WERI-Rb-1 (cell line): Measurements from ENCODE around the gene ING3.
"Not testable (repeated sequence)": the region's sequence is repeated elsewhere in the genome, so short reads cannot be mapped to it uniquely, and the experiment has no call there.

ENCODE experiments used
- DNase-seq: peaks from one replicate; pipeline ENCODE4 v3.0.0-alpha.2; 2020
- H3K27ac ChIP-seq: fragments of 250-450 bp; sonication (Bioruptor Pico); 2 replicates; pipeline ENCODE4 v1.5.1; 2020; ENCODE audit warnings: mild to moderate bottlenecking, moderate library complexity
- H3K27me3 ChIP-seq: fragments of 250-450 bp; sonication (Bioruptor Pico); 2 replicates; pipeline ENCODE4 v1.5.1; 2021; ENCODE audit warnings: mild to moderate bottlenecking, low read depth, moderate library complexity; ENCODE audit not compliant: insufficient read depth, severe bottlenecking
- H3K36me3 ChIP-seq: fragments of 250-450 bp; sonication (Bioruptor Pico); 2 replicates; pipeline ENCODE4 v1.5.1; 2020; ENCODE audit warnings: mild to moderate bottlenecking, moderate library complexity
- H3K4me3 ChIP-seq: 2 replicates; pipeline ENCODE4 v1.5.1; 2011; ENCODE audit warnings: low read depth, mild to moderate bottlenecking, control low read depth, low read length
- H3K9me3 ChIP-seq: fragments of 250-450 bp; sonication (Bioruptor Pico); 2 replicates; pipeline ENCODE4 v1.5.1; 2021; ENCODE audit warnings: mild to moderate bottlenecking, moderate library complexity; ENCODE audit not compliant: severe bottlenecking
- CTCF ChIP-seq: IDR thresholded peaks from 2 replicates; pipeline ENCODE4 v1.5.1; 2011; ENCODE audit warnings: low read depth, mild to moderate bottlenecking, control low read depth, inconsistent platforms, low read length

The ING3 gene

GRCh38 chr7:121002048-121002756 lies 51.6 kb downstream of the ING3 start:
- Histone ChIP-seq H3K9me3 (no peaks in the 10 kb centered on the region), H3K4me3 (no peak overlapping the region), H3K27ac (no peak overlapping the region), H3K27me3 (no peaks in the 10 kb centered on the region), H3K36me3 (no peaks in the 10 kb centered on the region)
- no peak for TF ChIP-seq CTCF
- DNase-seq = no peak

DNA sequence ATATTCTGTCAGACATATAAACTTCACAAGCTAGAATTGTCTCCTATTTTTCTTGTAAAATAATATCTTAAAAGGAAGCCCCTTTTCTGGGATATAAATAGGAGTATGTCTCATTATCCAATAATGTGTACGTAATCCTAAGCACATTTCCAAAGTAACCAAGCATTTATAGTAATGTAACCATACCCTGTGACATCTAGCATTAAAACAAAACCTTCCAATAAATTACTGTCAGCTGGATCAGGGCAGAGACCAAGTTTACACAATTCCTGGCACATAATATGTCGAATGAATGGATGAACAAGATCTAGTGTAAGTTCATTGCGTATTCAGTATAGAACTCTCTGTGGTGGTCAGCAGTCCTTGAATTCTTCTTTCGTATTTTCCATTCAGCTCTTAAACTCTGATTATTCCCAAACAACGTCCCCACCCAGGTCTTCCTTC lies 52.2 kb downstream of the ING3 start:
- no peak for DNase-seq
- no peak for TF ChIP-seq CTCF
- Histone ChIP-seq H3K36me3 (no peaks in the 10 kb centered on the region), H3K9me3 (no peaks in the 10 kb centered on the region), H3K27ac (no peak overlapping the region), H3K4me3 (no peak overlapping the region), H3K27me3 (no peaks in the 10 kb centered on the region)

DNA sequence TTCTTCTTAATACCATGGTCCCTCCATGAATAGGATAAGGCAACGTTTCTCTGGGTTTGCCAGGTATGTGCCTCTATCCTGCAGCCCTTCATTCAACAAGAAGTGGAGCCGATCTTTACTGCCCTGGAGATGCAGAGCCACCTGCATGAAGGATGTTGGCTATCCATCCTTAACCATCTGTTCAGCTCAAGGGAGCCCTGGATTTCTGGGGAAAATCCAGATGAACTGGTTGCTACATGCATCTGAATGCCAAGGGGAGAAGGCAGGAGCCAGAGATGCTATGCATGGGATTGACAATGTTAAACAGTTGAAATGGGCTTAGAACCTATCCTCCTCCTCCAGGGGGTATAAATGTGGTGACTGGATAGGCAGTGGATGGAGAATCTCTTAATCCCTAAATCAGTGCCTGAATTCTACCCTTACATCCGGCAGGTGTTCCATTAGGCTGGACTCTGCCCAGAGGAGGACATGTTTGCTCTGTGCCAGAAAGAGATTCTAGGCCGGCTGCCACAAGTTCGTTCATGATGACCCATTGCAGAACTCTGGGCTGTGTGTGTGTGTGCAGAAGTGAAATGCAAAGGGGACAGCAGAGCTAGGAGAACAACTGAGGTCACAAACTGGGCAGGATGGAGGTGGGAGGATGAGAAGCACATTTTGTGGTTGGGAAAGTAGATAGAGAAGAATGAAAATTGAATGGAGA lies 53.6 kb downstream of the ING3 start:
- no peak for TF ChIP-seq CTCF
- Histone ChIP-seq H3K36me3 (no peaks in the 10 kb centered on the region), H3K4me3 (no peak overlapping the region), H3K9me3 (no peaks in the 10 kb centered on the region), H3K27me3 (no peaks in the 10 kb centered on the region), H3K27ac (no peak overlapping the region)
- DNase-seq = no peak

- not testable (repeated sequence) for H3K9me3 ChIP-seq
Measured at GRCh38 chr7:121005058-121005457, 54.5 kb downstream of the ING3 start.

GRCh38 chr7:121005996-121006584 lies 55.5 kb downstream of the ING3 start:
- no peak for TF ChIP-seq CTCF
- no peaks in the 10 kb centered on the region for H3K27me3 ChIP-seq
- no peak overlapping the region for H3K4me3 ChIP-seq
- no peak for DNase-seq
- H3K9me3 ChIP-seq = no peaks in the 10 kb centered on the region
- H3K27ac ChIP-seq = no peak overlapping the region
- no peaks in the 10 kb centered on the region for H3K36me3 ChIP-seq

More at GRCh38 chr7:121005058-121005457, 54.5 kb downstream of the ING3 start:
- H3K27ac ChIP-seq, H3K4me3 ChIP-seq, H3K27me3 ChIP-seq, DNase-seq, H3K36me3 ChIP-seq: not testable (repeated sequence)

DNA sequence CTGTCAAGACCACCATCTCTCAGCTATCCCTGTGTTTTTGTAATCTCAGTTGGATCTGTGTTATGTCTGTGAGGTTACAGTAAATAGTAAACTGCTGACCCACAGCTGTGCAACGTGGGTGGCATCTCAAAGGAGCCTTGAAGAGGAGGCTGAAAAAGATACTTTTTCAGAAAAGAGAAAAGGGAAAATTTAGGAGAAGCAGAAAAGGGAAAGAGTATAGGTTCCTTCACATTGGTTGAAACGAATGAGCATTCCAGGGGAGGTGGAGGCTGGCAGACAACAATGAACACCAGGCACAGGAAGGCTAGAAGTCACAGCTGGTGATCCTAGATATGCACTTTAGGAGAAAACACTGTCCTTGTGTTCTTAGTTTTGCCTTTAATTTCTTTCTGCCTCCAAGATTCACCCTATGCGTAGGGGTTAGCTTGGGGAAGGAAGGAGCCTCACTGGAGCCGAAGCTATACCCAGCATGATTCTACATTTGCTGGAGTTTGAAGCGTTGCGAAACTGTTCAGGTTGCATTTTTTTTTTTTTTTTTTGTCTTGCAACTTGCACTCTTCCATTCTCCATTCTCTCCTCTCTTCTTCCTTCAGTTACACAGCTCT lies 56.2 kb downstream of the ING3 start:
- Histone ChIP-seq H3K9me3 (no peaks in the 10 kb centered on the region), H3K4me3 (no peak overlapping the region), H3K36me3 (no peaks in the 10 kb centered on the region), H3K27ac (no peak overlapping the region), H3K27me3 (no peaks in the 10 kb centered on the region)
- no peak for TF ChIP-seq CTCF
- no peak for DNase-seq
